ENCODE measurements around the gene PLEK. TPM values are rescaled to one million over a fixed set of nuclear protein-coding genes. Genes with fewer than 3 reads are reported as not detected.
"Not testable (repeated sequence)": the region's sequence is repeated elsewhere in the genome, so short reads cannot be mapped to it uniquely, and the experiment has no call there.

PLEK gene
- total RNA-seq, 1 experiment from 2014 or later = not detected

DNA sequence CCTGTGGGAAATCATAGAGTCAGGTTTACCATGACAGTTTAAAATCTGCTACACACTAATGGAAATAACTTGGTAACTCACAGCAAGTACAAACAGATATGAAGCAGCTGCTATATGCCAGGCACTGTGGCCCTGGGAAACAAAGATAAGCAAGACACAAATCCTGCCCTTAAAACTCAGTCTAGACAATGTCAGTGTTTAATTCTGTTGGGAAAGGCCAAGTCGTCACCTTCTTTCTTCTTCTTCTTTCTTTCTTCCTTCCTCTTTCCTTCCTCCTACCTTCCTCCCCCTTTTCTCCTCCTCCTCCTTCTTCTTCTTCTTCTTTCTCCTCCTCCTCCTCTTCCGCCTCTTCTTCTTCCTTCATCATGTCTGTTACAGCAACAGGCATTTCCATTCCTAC lies 26.8 kb downstream of the PLEK start:
- CTCF ChIA-PET = no interaction called here

DNA sequence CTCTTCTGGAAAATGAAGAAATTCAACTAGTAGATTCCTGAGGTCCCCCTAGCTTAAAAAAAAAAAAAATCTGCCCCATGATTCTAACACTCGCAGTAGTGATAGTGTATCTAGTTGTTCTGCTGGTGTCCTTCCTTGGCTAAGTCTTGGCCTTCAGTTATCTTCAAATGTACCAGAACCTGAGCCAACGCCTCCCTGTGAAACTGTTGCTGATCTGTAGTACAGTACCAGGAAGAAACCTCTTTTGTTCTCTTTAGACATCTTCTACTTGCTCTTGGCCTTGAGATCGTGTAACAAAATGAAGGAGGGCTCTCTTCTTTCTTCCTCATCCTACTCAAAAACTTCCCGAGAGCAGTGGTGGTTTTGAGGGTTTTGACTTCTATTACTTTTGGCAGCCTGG lies 31.0 kb downstream of the PLEK start:
- no TSS peak for BruUV-seq (replicated peaks)
- Mint-ChIP-seq H3K9me3 (ENCODE audit: low read depth, unreplicated experiment) (peaks cover 3% of the 10 kb centered on the region), H3K27me3 (ENCODE audit: unreplicated experiment) (peaks cover 71% of the 10 kb centered on the region), H3K27ac (ENCODE audit: unreplicated experiment) (no peak overlapping the region), H3K36me3 (ENCODE audit: insufficient read depth, unreplicated experiment) (no peaks in the 10 kb centered on the region), H3K4me1 (ENCODE audit: low read depth, unreplicated experiment) (no peaks in the 10 kb centered on the region), H3K4me3 (ENCODE audit: low read depth, unreplicated experiment) (no peak overlapping the region)
- DNase-seq = no peak
- TF ChIP-seq CTCF (IDR thresholded peaks at IDR 0.05; ENCODE audit: unreplicated experiment) = no peak
- intact Hi-C loops (cut with micrococcal nuclease; ENCODE audit: unreplicated experiment) = no loop called here
- CTCF ChIA-PET = no interaction called here

More for the DNA sequence above, 26.8 kb downstream of the PLEK start:
- H3K4me3 Mint-ChIP-seq (ENCODE audit: low read depth, unreplicated experiment) = no peak overlapping the region
- no peak for TF ChIP-seq CTCF (IDR thresholded peaks at IDR 0.05; ENCODE audit: unreplicated experiment)
- H3K9me3 Mint-ChIP-seq (ENCODE audit: low read depth, unreplicated experiment) = no peaks in the 10 kb centered on the region
- no peaks in the 10 kb centered on the region for H3K4me1 Mint-ChIP-seq (ENCODE audit: low read depth, unreplicated experiment)
- H3K27me3 Mint-ChIP-seq (ENCODE audit: unreplicated experiment) = peaks cover 74% of the 10 kb centered on the region
- intact Hi-C loops (cut with micrococcal nuclease; ENCODE audit: unreplicated experiment) = no loop called here
- no peak overlapping the region for H3K27ac Mint-ChIP-seq (ENCODE audit: unreplicated experiment)
- BruUV-seq (replicated peaks) = no TSS peak
- H3K36me3 Mint-ChIP-seq (ENCODE audit: insufficient read depth, unreplicated experiment) = no peaks in the 10 kb centered on the region
- DNase-seq = no peak

DNA sequence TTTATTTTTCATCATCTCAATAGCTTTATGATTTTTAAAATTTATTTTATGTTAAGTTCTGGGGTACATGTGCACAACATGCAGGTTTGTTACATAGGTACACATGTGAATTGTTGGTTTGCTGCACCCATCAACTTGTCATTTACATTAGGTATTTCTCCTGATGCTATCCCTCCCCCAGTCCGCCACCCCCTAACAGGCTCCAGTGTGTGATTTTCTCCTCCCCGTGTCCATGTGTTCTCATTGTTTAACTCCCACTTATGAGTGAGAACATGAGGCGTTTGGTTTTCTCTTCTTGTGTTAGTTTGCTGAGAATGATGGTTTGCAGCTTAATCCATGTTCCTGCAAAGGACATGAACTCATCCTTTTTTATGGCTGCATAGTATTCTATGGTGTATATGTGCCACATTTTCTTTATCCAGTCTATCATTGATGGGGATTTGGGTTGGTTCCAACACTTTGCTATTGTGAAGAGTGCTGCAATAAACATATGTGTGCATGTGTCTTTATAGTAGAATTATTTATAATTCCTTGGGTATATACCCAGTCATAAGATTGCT lies 32.7 kb downstream of the PLEK start:
- intact Hi-C loops (cut with micrococcal nuclease; ENCODE audit: unreplicated experiment); CTCF ChIA-PET; H3K36me3 Mint-ChIP-seq (ENCODE audit: insufficient read depth, unreplicated experiment); H3K27ac Mint-ChIP-seq (ENCODE audit: unreplicated experiment); H3K4me3 Mint-ChIP-seq (ENCODE audit: low read depth, unreplicated experiment); BruUV-seq (replicated peaks); DNase-seq; H3K4me1 Mint-ChIP-seq (ENCODE audit: low read depth, unreplicated experiment); H3K9me3 Mint-ChIP-seq (ENCODE audit: low read depth, unreplicated experiment): not testable (repeated sequence)
- peaks cover 72% of the 10 kb centered on the region for H3K27me3 Mint-ChIP-seq (ENCODE audit: unreplicated experiment)

GRCh38 chr2:68403199-68403644 lies 38.1 kb downstream of the PLEK start:
- BruUV-seq (replicated peaks) = no TSS peak
- Mint-ChIP-seq H3K27ac (ENCODE audit: unreplicated experiment) (no peak overlapping the region), H3K4me1 (ENCODE audit: low read depth, unreplicated experiment) (no peaks in the 10 kb centered on the region), H3K9me3 (ENCODE audit: low read depth, unreplicated experiment) (peaks cover 3% of the 10 kb centered on the region), H3K36me3 (ENCODE audit: insufficient read depth, unreplicated experiment) (no peaks in the 10 kb centered on the region), H3K4me3 (ENCODE audit: low read depth, unreplicated experiment) (no peak overlapping the region), H3K27me3 (ENCODE audit: unreplicated experiment) (peaks cover 90% of the 10 kb centered on the region)
- DNase-seq = no peak
- TF ChIP-seq CTCF (IDR thresholded peaks at IDR 0.05; ENCODE audit: unreplicated experiment) = no peak
- intact Hi-C loops (cut with micrococcal nuclease; ENCODE audit: unreplicated experiment) = no loop called here
- CTCF ChIA-PET = no interaction called here

DNA sequence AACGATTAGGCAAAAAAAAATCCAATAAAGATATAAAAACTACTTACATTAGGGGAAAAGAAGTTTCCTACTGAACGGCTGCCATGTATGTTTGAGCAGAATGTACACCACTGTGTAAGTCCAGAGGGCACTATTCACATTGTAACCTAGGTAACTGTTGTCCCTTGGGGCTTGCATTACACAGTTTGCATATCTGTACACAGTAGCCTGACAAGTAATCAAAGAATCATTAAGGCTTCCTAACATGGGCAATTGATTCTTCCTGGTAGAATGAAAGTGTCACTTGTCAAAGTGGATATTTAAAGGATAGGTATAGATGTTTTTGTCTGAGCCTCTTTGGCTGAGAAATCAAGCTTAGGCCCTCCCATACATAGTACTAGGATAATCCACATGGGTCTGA lies 39.1 kb downstream of the PLEK start:
- Mint-ChIP-seq H3K4me3 (ENCODE audit: low read depth, unreplicated experiment) (no peak overlapping the region), H3K9me3 (ENCODE audit: low read depth, unreplicated experiment) (peaks cover 3% of the 10 kb centered on the region), H3K4me1 (ENCODE audit: low read depth, unreplicated experiment) (no peaks in the 10 kb centered on the region), H3K27me3 (ENCODE audit: unreplicated experiment) (peaks cover 94% of the 10 kb centered on the region), H3K27ac (ENCODE audit: unreplicated experiment) (no peak overlapping the region), H3K36me3 (ENCODE audit: insufficient read depth, unreplicated experiment) (no peaks in the 10 kb centered on the region)
- no peak for DNase-seq
- CTCF ChIA-PET = no interaction called here
- intact Hi-C loops (cut with micrococcal nuclease; ENCODE audit: unreplicated experiment) = no loop called here
- TF ChIP-seq CTCF (IDR thresholded peaks at IDR 0.05; ENCODE audit: unreplicated experiment) = no peak
- BruUV-seq (replicated peaks) = no TSS peak
